Fibroblast of villous mesenchyme (primary cell): ENCODE measurements around the gene DNAJC1. TPM values are rescaled to one million over a fixed set of nuclear protein-coding genes. Genes with fewer than 3 reads are reported as not detected.

ENCODE experiments used
- DNase-seq: peaks from one replicate; pipeline ENCODE4 v3.0.0-alpha.2; 2010; ENCODE audit warnings: low read depth
- H3K4me3 ChIP-seq: 2 replicates; pipeline ENCODE4 v1.5.1; 2011; ENCODE audit warnings: low read depth, mild to moderate bottlenecking, low read length
- CTCF ChIP-seq: IDR thresholded peaks from 2 replicates; pipeline ENCODE4 v1.5.1; 2012; ENCODE audit warnings: low read depth, mild to moderate bottlenecking, low read length; ENCODE audit not compliant: insufficient read depth
- total RNA-seq: library from RNA; depleted of rRNA; stranded (reverse); fragments of >200 nt; gene quantifications from 2 replicates; pipeline ENCODE4 v1.2.3, GENCODE V29; 2012

DNAJC1 gene
- total RNA-seq, 1 donor, result 53.5 TPM

GRCh38 chr10:21737106-21737505 lies 266.4 kb downstream of the DNAJC1 start:
- no peak overlapping the region for H3K4me3 ChIP-seq
- no peak for DNase-seq
- no peak for TF ChIP-seq CTCF

GRCh38 chr10:21733710-21734109 lies 269.8 kb downstream of the DNAJC1 start:
- TF ChIP-seq CTCF, result no peak
- no peak for DNase-seq
- no peak overlapping the region for H3K4me3 ChIP-seq

GRCh38 chr10:21732067-21732772 lies 271.3 kb downstream of the DNAJC1 start:
- peak; percentile 97 for TF ChIP-seq CTCF
- DNase-seq, result peak; percentile 85
- no peak overlapping the region for H3K4me3 ChIP-seq

GRCh38 chr10:21728618-21729017 lies 274.9 kb downstream of the DNAJC1 start:
- TF ChIP-seq CTCF, result no peak

GRCh38 chr10:21727452-21728168 lies 275.9 kb downstream of the DNAJC1 start:
- peak; percentile 75 for DNase-seq
- TF ChIP-seq CTCF, result no peak

More at GRCh38 chr10:21728618-21729017, 274.9 kb downstream of the DNAJC1 start:
- DNase-seq, result no peak
- no peak overlapping the region for H3K4me3 ChIP-seq

GRCh38 chr10:21726601-21727225 lies 276.8 kb downstream of the DNAJC1 start:
- H3K4me3 ChIP-seq, result no peak overlapping the region
- DNase-seq, result no peak
- TF ChIP-seq CTCF, result no peak

More at GRCh38 chr10:21727452-21728168, 275.9 kb downstream of the DNAJC1 start:
- no peak overlapping the region for H3K4me3 ChIP-seq
